ENCODE measurements around the gene TENM4. TPM values are rescaled to one million over a fixed set of nuclear protein-coding genes. Genes with fewer than 3 reads are reported as not detected.

TENM4 gene
- total RNA-seq, 2 experiments from 2014 or later, result not detected

- H3K4me3 Mint-ChIP-seq, result no peak overlapping the region
- ChIA-PET CTCF (no interaction called here), POLR2A (no interaction called here)
- H3K9me3 Mint-ChIP-seq, result no peaks in the 10 kb centered on the region
- H3K4me1 Mint-ChIP-seq (ENCODE audit: low read depth), result no peaks in the 10 kb centered on the region
- no peaks in the 10 kb centered on the region for H3K36me3 Mint-ChIP-seq
- intact Hi-C loops (cut with micrococcal nuclease), result no loop called here
- no peak overlapping the region for H3K27ac Mint-ChIP-seq
- no peak for DNase-seq
- H3K27me3 Mint-ChIP-seq, result no peaks in the 10 kb centered on the region
These were observed 48.7 kb downstream of the TENM4 start for GRCh38 chr11:79392161-79392560.

- Mint-ChIP-seq H3K27ac (no peak overlapping the region), H3K36me3 (no peaks in the 10 kb centered on the region), H3K9me3 (no peaks in the 10 kb centered on the region), H3K27me3 (no peaks in the 10 kb centered on the region), H3K4me3 (no peak overlapping the region), H3K4me1 (ENCODE audit: low read depth) (no peaks in the 10 kb centered on the region)
- ChIA-PET CTCF (no interaction called here), POLR2A (no interaction called here)
- intact Hi-C loops (cut with micrococcal nuclease), result no loop called here
- no peak for DNase-seq
These were observed 49.9 kb downstream of the TENM4 start for GRCh38 chr11:79390923-79391322.

GRCh38 chr11:79390477-79390876, 50.4 kb downstream of the TENM4 start:
- Mint-ChIP-seq H3K36me3 (no peaks in the 10 kb centered on the region), H3K4me1 (ENCODE audit: low read depth) (no peaks in the 10 kb centered on the region), H3K27me3 (no peaks in the 10 kb centered on the region), H3K4me3 (no peak overlapping the region), H3K27ac (no peak overlapping the region), H3K9me3 (no peaks in the 10 kb centered on the region)
- no peak for DNase-seq
- ChIA-PET CTCF (no interaction called here), POLR2A (no interaction called here)
- intact Hi-C loops (cut with micrococcal nuclease), result no loop called here

DNA sequence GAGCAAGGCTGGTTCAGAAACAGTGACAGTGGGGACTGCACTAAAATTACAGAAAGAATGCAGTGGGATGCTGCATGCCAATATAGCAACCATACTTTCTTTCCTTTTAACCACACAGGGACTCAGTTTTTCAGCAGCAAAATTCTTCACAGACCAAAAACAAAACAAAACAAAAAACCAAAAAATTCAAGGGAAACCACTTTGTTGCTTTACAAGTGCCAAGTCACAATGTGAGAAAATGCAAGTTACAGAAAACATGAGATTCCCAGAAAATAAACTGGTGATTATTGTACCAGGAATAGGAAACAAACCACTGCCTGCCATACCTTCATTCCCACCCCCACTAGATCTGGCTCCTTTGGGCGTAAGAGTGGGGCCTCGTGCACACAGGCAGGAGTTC, 52.6 kb downstream of the TENM4 start:
- Mint-ChIP-seq H3K9me3 (no peaks in the 10 kb centered on the region), H3K27ac (no peak overlapping the region), H3K4me1 (ENCODE audit: low read depth) (no peaks in the 10 kb centered on the region), H3K27me3 (no peaks in the 10 kb centered on the region), H3K4me3 (no peak overlapping the region), H3K36me3 (no peaks in the 10 kb centered on the region)
- POLR2A ChIA-PET, result no interaction called here
- intact Hi-C loops (cut with micrococcal nuclease), result no loop called here
- CTCF ChIA-PET, result no interaction called here
- DNase-seq, result no peak

GRCh38 chr11:79383874-79384273, 57.0 kb downstream of the TENM4 start:
- no peak overlapping the region for H3K4me3 Mint-ChIP-seq

GRCh38 chr11:79382301-79383050, 58.4 kb downstream of the TENM4 start:
- H3K27me3 Mint-ChIP-seq, result no peaks in the 10 kb centered on the region
- no peaks in the 10 kb centered on the region for H3K4me1 Mint-ChIP-seq (ENCODE audit: low read depth)
- CTCF ChIA-PET, result no interaction called here
- H3K27ac Mint-ChIP-seq, result no peak overlapping the region
- intact Hi-C loops (cut with micrococcal nuclease), result no loop called here
- no peaks in the 10 kb centered on the region for H3K9me3 Mint-ChIP-seq
- POLR2A ChIA-PET, result no interaction called here
- no peak overlapping the region for H3K4me3 Mint-ChIP-seq
- DNase-seq, result no peak
- no peaks in the 10 kb centered on the region for H3K36me3 Mint-ChIP-seq

More at GRCh38 chr11:79383874-79384273, 57.0 kb downstream of the TENM4 start:
- H3K27me3 Mint-ChIP-seq, result no peaks in the 10 kb centered on the region
- H3K4me1 Mint-ChIP-seq (ENCODE audit: low read depth), result no peaks in the 10 kb centered on the region
- intact Hi-C loops (cut with micrococcal nuclease), result no loop called here
- CTCF ChIA-PET, result no interaction called here
- POLR2A ChIA-PET, result no interaction called here
- no peak for DNase-seq
- H3K36me3 Mint-ChIP-seq, result no peaks in the 10 kb centered on the region
- H3K27ac Mint-ChIP-seq, result no peak overlapping the region
- no peaks in the 10 kb centered on the region for H3K9me3 Mint-ChIP-seq

DNA sequence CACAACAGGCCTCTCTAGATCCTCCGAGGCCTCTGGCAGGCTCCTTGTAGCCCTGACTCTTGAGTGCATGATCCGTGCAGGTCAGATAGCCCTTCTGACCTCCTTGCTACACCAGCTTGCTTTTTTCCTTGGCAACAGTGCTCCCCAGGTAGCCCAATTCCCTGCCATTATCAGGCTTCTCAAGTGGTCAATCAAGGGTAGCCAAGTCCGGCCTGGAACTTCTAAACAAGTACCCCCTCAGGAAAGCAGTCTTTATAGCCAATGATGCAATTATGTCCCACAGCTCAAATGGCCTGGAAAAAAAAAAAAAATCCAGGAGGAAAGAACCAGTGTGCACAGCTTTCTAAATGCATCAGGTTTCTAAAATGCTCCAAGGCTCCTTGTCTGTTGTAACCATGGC, 59.8 kb downstream of the TENM4 start:
- CTCF ChIA-PET, result no interaction called here
- Mint-ChIP-seq H3K27ac (no peak overlapping the region), H3K4me1 (ENCODE audit: low read depth) (no peaks in the 10 kb centered on the region), H3K4me3 (no peak overlapping the region), H3K9me3 (no peaks in the 10 kb centered on the region), H3K27me3 (no peaks in the 10 kb centered on the region), H3K36me3 (no peaks in the 10 kb centered on the region)
- POLR2A ChIA-PET, result no interaction called here
- intact Hi-C loops (cut with micrococcal nuclease), result no loop called here
- no peak for DNase-seq

DNA sequence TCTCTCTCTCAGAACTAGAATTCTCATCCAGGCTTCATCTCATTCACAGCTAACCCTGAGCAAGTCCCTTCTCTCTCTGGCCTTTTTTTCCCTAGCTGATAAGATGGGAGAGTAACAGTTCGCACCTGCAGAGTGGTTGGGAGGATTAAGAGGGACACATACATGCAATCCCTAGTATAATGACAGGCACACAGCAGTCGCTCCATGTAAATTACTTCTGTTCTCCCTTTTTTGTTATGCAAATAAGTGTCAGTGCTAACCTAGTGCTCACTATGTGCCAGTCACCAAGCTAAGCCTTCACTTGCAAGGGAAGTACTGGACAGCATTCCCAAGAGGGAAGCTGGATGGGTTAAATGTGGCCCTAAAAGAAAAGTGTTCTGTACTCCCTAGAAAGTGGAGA, 63.4 kb downstream of the TENM4 start:
- POLR2A ChIA-PET, result no interaction called here
- CTCF ChIA-PET, result no interaction called here
- intact Hi-C loops (cut with micrococcal nuclease), result no loop called here

GRCh38 chr11:79375818-79376550, 64.8 kb downstream of the TENM4 start:
- Mint-ChIP-seq H3K4me3 (no peak overlapping the region), H3K27ac (no peak overlapping the region), H3K9me3 (no peaks in the 10 kb centered on the region), H3K27me3 (no peaks in the 10 kb centered on the region), H3K4me1 (ENCODE audit: low read depth) (no peaks in the 10 kb centered on the region), H3K36me3 (no peaks in the 10 kb centered on the region)
- POLR2A ChIA-PET, result no interaction called here
- intact Hi-C loops (cut with micrococcal nuclease), result no loop called here
- DNase-seq, result no peak
- CTCF ChIA-PET, result no interaction called here

More for the DNA sequence above, 63.4 kb downstream of the TENM4 start:
- H3K36me3 Mint-ChIP-seq, result no peaks in the 10 kb centered on the region
- H3K27me3 Mint-ChIP-seq, result no peaks in the 10 kb centered on the region
- no peaks in the 10 kb centered on the region for H3K4me1 Mint-ChIP-seq (ENCODE audit: low read depth)
- H3K27ac Mint-ChIP-seq, result no peak overlapping the region
- H3K9me3 Mint-ChIP-seq, result no peaks in the 10 kb centered on the region
- H3K4me3 Mint-ChIP-seq, result no peak overlapping the region
- DNase-seq, result no peak

DNA sequence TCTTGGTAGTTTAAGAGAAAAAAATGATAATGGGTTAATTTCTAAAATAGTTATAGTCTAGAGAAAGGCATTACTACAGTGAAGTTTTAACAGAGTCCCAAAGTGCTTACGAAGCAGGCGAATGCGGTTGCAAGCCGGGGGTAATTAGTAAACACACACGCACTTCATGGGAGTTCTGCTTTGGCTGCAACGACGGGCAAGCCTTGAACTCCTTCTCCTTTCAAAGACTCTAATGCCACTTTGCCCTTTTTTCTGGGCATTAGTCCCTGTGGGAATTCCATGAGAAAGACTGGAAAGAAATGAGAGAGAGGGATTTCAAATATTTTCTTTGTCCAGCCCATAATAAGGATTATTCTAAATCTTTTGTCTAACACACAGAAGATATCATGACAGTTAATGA, 66.1 kb downstream of the TENM4 start:
- intact Hi-C loops (cut with micrococcal nuclease), result no loop called here
- no peaks in the 10 kb centered on the region for H3K27me3 Mint-ChIP-seq
- no peaks in the 10 kb centered on the region for H3K36me3 Mint-ChIP-seq
- ChIA-PET POLR2A (no interaction called here), CTCF (no interaction called here)
- DNase-seq, result no peak
- no peak overlapping the region for H3K4me3 Mint-ChIP-seq
- no peaks in the 10 kb centered on the region for H3K9me3 Mint-ChIP-seq
- no peaks in the 10 kb centered on the region for H3K4me1 Mint-ChIP-seq (ENCODE audit: low read depth)
- H3K27ac Mint-ChIP-seq, result no peak overlapping the region

DNA sequence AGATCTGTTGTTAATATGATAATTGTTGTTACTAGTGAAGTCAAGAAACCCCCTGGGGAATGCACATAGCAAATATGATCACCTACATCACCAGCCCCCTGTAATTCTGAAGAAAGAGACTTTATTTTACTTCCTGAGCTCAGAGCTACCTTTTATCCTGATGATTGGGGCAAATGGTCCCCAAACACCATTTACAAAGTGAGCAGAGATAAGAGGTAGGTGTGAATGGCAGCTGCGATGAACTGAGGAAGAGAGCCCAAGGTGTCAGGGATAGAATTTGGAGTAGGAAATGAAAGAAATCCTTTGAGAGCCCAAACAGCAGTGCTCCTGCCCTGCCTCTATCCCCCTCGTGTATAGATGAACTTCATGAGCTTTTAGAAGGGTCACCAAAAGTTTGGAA, 69.1 kb downstream of the TENM4 start:
- Mint-ChIP-seq H3K27ac (no peak overlapping the region), H3K9me3 (no peaks in the 10 kb centered on the region), H3K36me3 (no peaks in the 10 kb centered on the region), H3K4me3 (no peak overlapping the region), H3K27me3 (peaks cover 2% of the 10 kb centered on the region), H3K4me1 (ENCODE audit: low read depth) (no peaks in the 10 kb centered on the region)
- DNase-seq, result no peak
- ChIA-PET POLR2A (no interaction called here), CTCF (no interaction called here)
- intact Hi-C loops (cut with micrococcal nuclease), result no loop called here

- peaks cover 2% of the 10 kb centered on the region for H3K27me3 Mint-ChIP-seq
- no peaks in the 10 kb centered on the region for H3K9me3 Mint-ChIP-seq
- no peak overlapping the region for H3K27ac Mint-ChIP-seq
- CTCF ChIA-PET, result no interaction called here
- DNase-seq, result no peak
- intact Hi-C loops (cut with micrococcal nuclease), result no loop called here
- POLR2A ChIA-PET, result no interaction called here
- no peak overlapping the region for H3K4me3 Mint-ChIP-seq
- H3K36me3 Mint-ChIP-seq, result no peaks in the 10 kb centered on the region
- no peaks in the 10 kb centered on the region for H3K4me1 Mint-ChIP-seq (ENCODE audit: low read depth)
These were observed 69.7 kb downstream of the TENM4 start for GRCh38 chr11:79371152-79371551.

- no peak overlapping the region for H3K27ac Mint-ChIP-seq
- ChIA-PET CTCF (no interaction called here), POLR2A (no interaction called here)
- no peaks in the 10 kb centered on the region for H3K4me1 Mint-ChIP-seq (ENCODE audit: low read depth)
- no peak for DNase-seq
- H3K4me3 Mint-ChIP-seq, result no peak overlapping the region
- intact Hi-C loops (cut with micrococcal nuclease), result no loop called here
- peaks cover 2% of the 10 kb centered on the region for H3K27me3 Mint-ChIP-seq
- H3K9me3 Mint-ChIP-seq, result no peaks in the 10 kb centered on the region
- no peaks in the 10 kb centered on the region for H3K36me3 Mint-ChIP-seq
These were observed 71.8 kb downstream of the TENM4 start for GRCh38 chr11:79369055-79369454.
